ENCODE results near the gene ADGRA1.
"Not testable (repeated sequence)": the region's sequence is repeated elsewhere in the genome, so short reads cannot be mapped to it uniquely, and the experiment has no call there.

The ADGRA1 gene

GRCh38 chr10:133104068-133104962, 16.6 kb downstream of the ADGRA1 start:
- H3K27ac ChIP-seq (ENCODE audit: low read depth, low read length), result no peak overlapping the region
- H3K79me2 ChIP-seq (ENCODE audit: control insufficient read depth, insufficient read depth, low read length, unreplicated experiment), result no peaks in the 10 kb centered on the region
- no peak overlapping the region for H3K4me3 ChIP-seq (ENCODE audit: low read depth, low read length)
- peaks cover 14% of the 10 kb centered on the region; the same call in 1 of the 2 replicates for H3K27me3 ChIP-seq (ENCODE audit: insufficient read depth, low read length)
- H2AFZ ChIP-seq (ENCODE audit: low read length, unreplicated experiment), result no peak overlapping the region
- no peaks in the 10 kb centered on the region for H3K4me1 ChIP-seq (ENCODE audit: control insufficient read depth, insufficient read depth, low read length, unreplicated experiment)
- H3K36me3 ChIP-seq (ENCODE audit: insufficient read depth, low read length), result no peaks in the 10 kb centered on the region

GRCh38 chr10:133104963-133105640, 17.4 kb downstream of the ADGRA1 start:
- Histone ChIP-seq H3K4me1 (ENCODE audit: control insufficient read depth, insufficient read depth, low read length, unreplicated experiment) (no peaks in the 10 kb centered on the region), H3K79me2 (ENCODE audit: control insufficient read depth, insufficient read depth, low read length, unreplicated experiment) (no peaks in the 10 kb centered on the region), H3K27me3 (ENCODE audit: insufficient read depth, low read length) (peaks cover 14% of the 10 kb centered on the region; the same call in 1 of the 2 replicates), H2AFZ (ENCODE audit: low read length, unreplicated experiment) (no peak overlapping the region), H3K27ac (ENCODE audit: low read depth, low read length) (no peak overlapping the region), H3K4me3 (ENCODE audit: low read depth, low read length) (no peak overlapping the region), H3K36me3 (ENCODE audit: insufficient read depth, low read length) (no peaks in the 10 kb centered on the region)

GRCh38 chr10:133105686-133106390, 18.1 kb downstream of the ADGRA1 start:
- Histone ChIP-seq H3K4me3 (ENCODE audit: low read depth, low read length) (no peak overlapping the region), H3K36me3 (ENCODE audit: insufficient read depth, low read length) (no peaks in the 10 kb centered on the region), H3K27me3 (ENCODE audit: insufficient read depth, low read length) (peaks cover 12% of the 10 kb centered on the region; the same call in 1 of the 2 replicates), H2AFZ (ENCODE audit: low read length, unreplicated experiment) (no peak overlapping the region), H3K27ac (ENCODE audit: low read depth, low read length) (no peak overlapping the region), H3K4me1 (ENCODE audit: control insufficient read depth, insufficient read depth, low read length, unreplicated experiment) (no peaks in the 10 kb centered on the region), H3K79me2 (ENCODE audit: control insufficient read depth, insufficient read depth, low read length, unreplicated experiment) (no peaks in the 10 kb centered on the region)

- H2AFZ ChIP-seq (ENCODE audit: low read length, unreplicated experiment), result no peak overlapping the region
- no peaks in the 10 kb centered on the region for H3K4me1 ChIP-seq (ENCODE audit: control insufficient read depth, insufficient read depth, low read length, unreplicated experiment)
- H3K79me2 ChIP-seq (ENCODE audit: control insufficient read depth, insufficient read depth, low read length, unreplicated experiment), result no peaks in the 10 kb centered on the region
- H3K27ac ChIP-seq (ENCODE audit: low read depth, low read length), result no peak overlapping the region
- 0 out of 2 replicates have a peak, but pooled peaks cover 7% of the 10 kb centered on the region for H3K27me3 ChIP-seq (ENCODE audit: insufficient read depth, low read length)
- H3K4me3 ChIP-seq (ENCODE audit: low read depth, low read length), result no peak overlapping the region
- H3K36me3 ChIP-seq (ENCODE audit: insufficient read depth, low read length), result no peaks in the 10 kb centered on the region
Observed at GRCh38 chr10:133106516-133106915, 18.8 kb downstream of the ADGRA1 start.

GRCh38 chr10:133107442-133107841, 19.7 kb downstream of the ADGRA1 start:
- no peaks in the 10 kb centered on the region for H3K27me3 ChIP-seq (ENCODE audit: insufficient read depth, low read length)
- H3K27ac ChIP-seq (ENCODE audit: low read depth, low read length), result no peak overlapping the region
- no peaks in the 10 kb centered on the region for H3K79me2 ChIP-seq (ENCODE audit: control insufficient read depth, insufficient read depth, low read length, unreplicated experiment)
- no peak overlapping the region for H3K4me3 ChIP-seq (ENCODE audit: low read depth, low read length)
- H3K4me1 ChIP-seq (ENCODE audit: control insufficient read depth, insufficient read depth, low read length, unreplicated experiment), result no peaks in the 10 kb centered on the region
- H2AFZ ChIP-seq (ENCODE audit: low read length, unreplicated experiment), result no peak overlapping the region
- H3K36me3 ChIP-seq (ENCODE audit: insufficient read depth, low read length), result no peaks in the 10 kb centered on the region

GRCh38 chr10:133109711-133110110, 22.0 kb downstream of the ADGRA1 start:
- no peak overlapping the region for H2AFZ ChIP-seq (ENCODE audit: low read length, unreplicated experiment)

GRCh38 chr10:133110133-133110532, 22.4 kb downstream of the ADGRA1 start:
- no peaks in the 10 kb centered on the region for H3K27me3 ChIP-seq (ENCODE audit: insufficient read depth, low read length)
- H3K4me3 ChIP-seq (ENCODE audit: low read depth, low read length), result no peak overlapping the region
- H3K27ac ChIP-seq (ENCODE audit: low read depth, low read length), result no peak overlapping the region
- H2AFZ ChIP-seq (ENCODE audit: low read length, unreplicated experiment), result no peak overlapping the region
- no peaks in the 10 kb centered on the region for H3K4me1 ChIP-seq (ENCODE audit: control insufficient read depth, insufficient read depth, low read length, unreplicated experiment)
- no peaks in the 10 kb centered on the region for H3K79me2 ChIP-seq (ENCODE audit: control insufficient read depth, insufficient read depth, low read length, unreplicated experiment)
- H3K36me3 ChIP-seq (ENCODE audit: insufficient read depth, low read length), result no peaks in the 10 kb centered on the region

More at GRCh38 chr10:133109711-133110110, 22.0 kb downstream of the ADGRA1 start:
- Histone ChIP-seq H3K4me1 (ENCODE audit: control insufficient read depth, insufficient read depth, low read length, unreplicated experiment) (no peaks in the 10 kb centered on the region), H3K79me2 (ENCODE audit: control insufficient read depth, insufficient read depth, low read length, unreplicated experiment) (no peaks in the 10 kb centered on the region), H3K4me3 (ENCODE audit: low read depth, low read length) (no peak overlapping the region), H3K36me3 (ENCODE audit: insufficient read depth, low read length) (no peaks in the 10 kb centered on the region), H3K27me3 (ENCODE audit: insufficient read depth, low read length) (no peaks in the 10 kb centered on the region), H3K27ac (ENCODE audit: low read depth, low read length) (no peak overlapping the region)

- H3K27me3 ChIP-seq (ENCODE audit: insufficient read depth, low read length), result no peaks in the 10 kb centered on the region
- no peak overlapping the region for H3K4me3 ChIP-seq (ENCODE audit: low read depth, low read length)
- no peak overlapping the region for H3K27ac ChIP-seq (ENCODE audit: low read depth, low read length)
- H3K4me1 ChIP-seq (ENCODE audit: control insufficient read depth, insufficient read depth, low read length, unreplicated experiment), result no peaks in the 10 kb centered on the region
- no peak overlapping the region for H2AFZ ChIP-seq (ENCODE audit: low read length, unreplicated experiment)
- no peaks in the 10 kb centered on the region for H3K36me3 ChIP-seq (ENCODE audit: insufficient read depth, low read length)
- H3K79me2 ChIP-seq (ENCODE audit: control insufficient read depth, insufficient read depth, low read length, unreplicated experiment), result no peaks in the 10 kb centered on the region
Observed at GRCh38 chr10:133110609-133111275, 23.0 kb downstream of the ADGRA1 start.

- H3K4me3 ChIP-seq (ENCODE audit: low read depth, low read length); H3K4me1 ChIP-seq (ENCODE audit: control insufficient read depth, insufficient read depth, low read length, unreplicated experiment); H3K27me3 ChIP-seq (ENCODE audit: insufficient read depth, low read length); H3K79me2 ChIP-seq (ENCODE audit: control insufficient read depth, insufficient read depth, low read length, unreplicated experiment); H2AFZ ChIP-seq (ENCODE audit: low read length, unreplicated experiment); H3K36me3 ChIP-seq (ENCODE audit: insufficient read depth, low read length); H3K27ac ChIP-seq (ENCODE audit: low read depth, low read length): not testable (repeated sequence)
Observed at GRCh38 chr10:133111640-133112039, 23.9 kb downstream of the ADGRA1 start.

- H3K36me3 ChIP-seq (ENCODE audit: insufficient read depth, low read length), result no peaks in the 10 kb centered on the region
- no peak overlapping the region for H3K27ac ChIP-seq (ENCODE audit: low read depth, low read length)
- no peaks in the 10 kb centered on the region for H3K4me1 ChIP-seq (ENCODE audit: control insufficient read depth, insufficient read depth, low read length, unreplicated experiment)
- H3K27me3 ChIP-seq (ENCODE audit: insufficient read depth, low read length), result no peaks in the 10 kb centered on the region
- no peaks in the 10 kb centered on the region for H3K79me2 ChIP-seq (ENCODE audit: control insufficient read depth, insufficient read depth, low read length, unreplicated experiment)
- H3K4me3 ChIP-seq (ENCODE audit: low read depth, low read length), result no peak overlapping the region
- no peak overlapping the region for H2AFZ ChIP-seq (ENCODE audit: low read length, unreplicated experiment)
Observed at GRCh38 chr10:133113146-133113830, 25.6 kb downstream of the ADGRA1 start.
